ENCODE measurements around the gene TMEM101.

The TMEM101 gene

GRCh38 chr17:43987131-43988021 lies 27.4 kb downstream of the TMEM101 start:
- Histone ChIP-seq H3K27ac (no peak overlapping the region), H3K4me3 (no peak overlapping the region)
- TF ChIP-seq, protein P1, sequence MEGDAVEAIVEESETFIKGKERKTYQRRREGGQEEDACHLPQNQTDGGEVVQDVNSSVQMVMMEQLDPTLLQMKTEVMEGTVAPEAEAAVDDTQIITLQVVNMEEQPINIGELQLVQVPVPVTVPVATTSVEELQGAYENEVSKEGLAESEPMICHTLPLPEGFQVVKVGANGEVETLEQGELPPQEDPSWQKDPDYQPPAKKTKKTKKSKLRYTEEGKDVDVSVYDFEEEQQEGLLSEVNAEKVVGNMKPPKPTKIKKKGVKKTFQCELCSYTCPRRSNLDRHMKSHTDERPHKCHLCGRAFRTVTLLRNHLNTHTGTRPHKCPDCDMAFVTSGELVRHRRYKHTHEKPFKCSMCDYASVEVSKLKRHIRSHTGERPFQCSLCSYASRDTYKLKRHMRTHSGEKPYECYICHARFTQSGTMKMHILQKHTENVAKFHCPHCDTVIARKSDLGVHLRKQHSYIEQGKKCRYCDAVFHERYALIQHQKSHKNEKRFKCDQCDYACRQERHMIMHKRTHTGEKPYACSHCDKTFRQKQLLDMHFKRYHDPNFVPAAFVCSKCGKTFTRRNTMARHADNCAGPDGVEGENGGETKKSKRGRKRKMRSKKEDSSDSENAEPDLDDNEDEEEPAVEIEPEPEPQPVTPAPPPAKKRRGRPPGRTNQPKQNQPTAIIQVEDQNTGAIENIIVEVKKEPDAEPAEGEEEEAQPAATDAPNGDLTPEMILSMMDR (IDR thresholded peaks at IDR 0.05) = no peak
- DNase-seq (ENCODE audit: low spot score) = no peak

- Histone ChIP-seq H3K27ac (no peak overlapping the region), H3K4me3 (no peak overlapping the region)
- DNase-seq (ENCODE audit: low spot score) = no peak
- TF ChIP-seq, protein P1 (IDR thresholded peaks at IDR 0.05) = no peak
These were observed 28.4 kb downstream of the TMEM101 start for GRCh38 chr17:43986225-43986981.

DNA sequence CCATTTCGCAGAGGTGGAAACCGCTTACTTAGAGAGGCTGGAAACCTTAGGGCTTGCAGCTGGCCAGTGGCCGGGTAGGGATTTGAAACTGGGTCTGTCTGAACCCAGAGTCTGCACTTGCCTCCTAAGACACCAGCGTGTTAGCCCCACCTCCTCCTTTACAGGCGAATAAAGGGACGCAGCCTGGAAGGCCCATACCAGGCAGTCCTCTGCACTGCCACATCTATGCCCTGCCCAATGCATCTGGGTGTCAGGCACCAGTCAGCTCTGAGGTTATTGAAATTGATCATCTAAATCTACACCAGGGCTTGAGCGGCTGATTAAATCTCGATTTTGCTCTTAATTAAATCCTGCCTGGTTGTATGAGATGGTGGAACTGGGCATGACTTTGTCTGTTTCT lies 30.2 kb downstream of the TMEM101 start:
- TF ChIP-seq, protein P1 (IDR thresholded peaks at IDR 0.05) = no peak
- no peak for DNase-seq (ENCODE audit: low spot score)
- Histone ChIP-seq H3K27ac (no peak overlapping the region), H3K4me3 (peak overlapping the region; percentile 66)

GRCh38 chr17:43983515-43984411 lies 31.0 kb downstream of the TMEM101 start:
- TF ChIP-seq, protein P1 (IDR thresholded peaks at IDR 0.05) = no peak
- no peak for DNase-seq (ENCODE audit: low spot score)
- H3K27ac ChIP-seq = no peak overlapping the region
- H3K4me3 ChIP-seq = peak overlapping the region; percentile 66

DNA sequence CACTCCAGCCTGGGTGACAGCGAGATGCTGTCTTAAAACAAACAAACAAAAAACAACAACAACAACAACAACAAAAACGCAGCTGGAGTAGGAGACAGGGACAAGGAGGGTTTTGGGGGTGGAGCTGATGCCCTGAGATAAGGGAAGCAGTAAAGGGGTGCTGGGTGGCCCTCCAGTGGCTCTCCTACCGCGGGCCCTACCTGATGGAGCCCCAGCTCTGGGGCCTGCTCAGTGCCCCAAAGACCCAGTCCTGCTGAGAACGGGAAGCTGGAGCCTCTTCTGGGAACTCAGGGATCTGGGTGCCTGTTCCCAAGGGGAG lies 31.6 kb downstream of the TMEM101 start:
- TF ChIP-seq, protein P1 (IDR thresholded peaks at IDR 0.05) = no peak
- Histone ChIP-seq H3K4me3 (peak overlapping the region; percentile 66), H3K27ac (no peak overlapping the region)
- DNase-seq (ENCODE audit: low spot score) = no peak

- H3K27ac ChIP-seq = no peak overlapping the region
- H3K4me3 ChIP-seq = no peak overlapping the region
- TF ChIP-seq, protein P1 (IDR thresholded peaks at IDR 0.05) = no peak
- DNase-seq (ENCODE audit: low spot score) = no peak
These were observed 32.6 kb downstream of the TMEM101 start for GRCh38 chr17:43982171-43982570.
